Hypothalamus (tissue), 51 donors: ENCODE results near the gene UGT1A9.

Experiments
- DNase-seq, 51 donors: peaks; one replicate each; lab custom pipeline; 2025; lab: John Stamatoyannopoulos, UW

Gene UGT1A9

DNA sequence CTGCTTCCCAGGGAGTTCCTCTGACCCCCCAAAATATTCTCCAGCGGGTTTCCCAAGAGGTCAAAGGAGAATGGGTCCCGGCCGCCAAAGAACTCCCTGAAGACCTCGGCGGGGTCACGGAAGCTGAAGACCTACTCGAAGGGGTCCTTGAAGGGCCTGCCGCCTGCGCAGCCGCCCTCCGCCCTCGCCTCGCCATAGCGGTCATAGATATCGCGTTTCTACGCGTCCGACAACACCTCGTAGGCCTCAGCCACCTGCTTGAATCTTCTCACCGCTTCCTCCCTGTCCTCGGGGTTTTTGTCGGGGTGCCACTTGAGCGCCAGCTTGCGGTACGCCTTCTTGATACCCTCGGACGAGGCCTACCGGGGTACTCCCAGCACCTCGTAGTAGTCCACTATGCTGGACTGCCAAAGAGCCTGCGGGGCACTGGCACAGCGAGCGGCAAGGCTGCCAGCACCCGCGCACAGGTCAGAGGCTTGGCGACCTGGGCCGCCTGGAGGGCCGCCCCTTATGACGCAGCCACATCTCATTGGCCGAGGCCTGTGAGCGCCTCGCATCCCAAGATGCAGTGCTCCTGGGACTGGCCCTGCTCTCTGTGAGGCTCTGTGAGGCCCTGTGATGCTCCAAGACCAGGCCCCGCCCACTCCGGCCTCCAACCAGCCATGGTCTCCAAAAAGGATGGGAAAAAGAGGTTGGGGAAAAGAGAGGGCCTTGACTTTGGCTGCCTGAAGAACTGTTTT lies 83.3 kb downstream of the UGT1A9 start:
- no peak for DNase-seq

DNA sequence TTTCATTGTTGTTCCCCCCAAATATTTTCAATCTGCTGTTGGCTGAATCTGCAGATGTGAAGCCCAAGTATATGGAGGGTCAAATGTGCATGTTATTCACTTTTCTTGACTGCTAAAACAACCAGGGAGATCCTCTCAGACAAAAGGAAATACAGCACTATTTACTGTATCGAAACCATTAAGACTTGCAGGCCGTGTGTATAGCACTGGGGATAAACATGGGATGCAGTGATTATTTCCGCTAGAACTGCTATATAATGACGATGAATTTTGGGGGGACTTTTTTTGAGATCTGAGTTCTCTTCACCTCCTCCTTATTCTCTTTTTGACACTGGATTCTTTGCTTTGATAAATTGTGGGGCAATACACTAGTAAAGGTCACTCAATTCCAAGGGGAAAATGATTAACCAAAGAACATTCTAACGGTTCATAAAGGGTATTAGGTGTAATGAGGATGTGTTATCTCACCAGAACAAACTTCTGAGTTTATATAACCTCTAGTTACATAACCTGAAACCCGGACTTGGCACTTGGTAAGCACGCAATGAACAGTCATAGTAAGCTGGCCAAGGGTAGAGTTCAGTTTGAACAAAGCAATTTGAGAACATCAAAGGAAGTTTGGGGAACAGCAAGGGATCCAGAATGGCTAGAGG lies 84.9 kb downstream of the UGT1A9 start:
- DNase-seq: no peak

DNA sequence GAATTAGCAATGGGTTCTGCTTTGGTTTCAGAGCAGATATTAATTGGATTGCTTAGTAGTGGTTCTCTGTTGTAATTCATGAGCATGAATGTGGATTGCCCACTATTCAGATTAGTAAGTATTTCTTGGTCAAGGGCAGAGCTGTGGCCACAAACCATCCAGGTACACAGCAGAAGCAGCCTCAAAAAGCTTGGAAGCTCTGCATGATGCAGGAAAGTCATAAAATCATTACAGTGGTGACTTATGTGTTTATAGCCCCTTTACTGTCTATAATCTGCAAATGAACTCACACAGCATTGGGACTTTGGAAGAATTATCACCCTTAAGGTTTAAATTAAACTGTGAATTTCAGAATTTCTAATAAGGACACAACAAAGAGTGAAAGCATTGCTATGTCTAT lies 86.4 kb downstream of the UGT1A9 start:
- DNase-seq: no peak

GRCh38 chr2:233758849-233759248 lies 87.2 kb downstream of the UGT1A9 start:
- DNase-seq: no peak

GRCh38 chr2:233760043-233760442 lies 88.3 kb downstream of the UGT1A9 start, which contains the start of gene UGT1A1:
Gene UGT1A1, plus strand, starts transcription at chr2:233760270. Its CDS starts 18 bp downstream, at chr2:233760288.
- DNase-seq: no peak

DNA sequence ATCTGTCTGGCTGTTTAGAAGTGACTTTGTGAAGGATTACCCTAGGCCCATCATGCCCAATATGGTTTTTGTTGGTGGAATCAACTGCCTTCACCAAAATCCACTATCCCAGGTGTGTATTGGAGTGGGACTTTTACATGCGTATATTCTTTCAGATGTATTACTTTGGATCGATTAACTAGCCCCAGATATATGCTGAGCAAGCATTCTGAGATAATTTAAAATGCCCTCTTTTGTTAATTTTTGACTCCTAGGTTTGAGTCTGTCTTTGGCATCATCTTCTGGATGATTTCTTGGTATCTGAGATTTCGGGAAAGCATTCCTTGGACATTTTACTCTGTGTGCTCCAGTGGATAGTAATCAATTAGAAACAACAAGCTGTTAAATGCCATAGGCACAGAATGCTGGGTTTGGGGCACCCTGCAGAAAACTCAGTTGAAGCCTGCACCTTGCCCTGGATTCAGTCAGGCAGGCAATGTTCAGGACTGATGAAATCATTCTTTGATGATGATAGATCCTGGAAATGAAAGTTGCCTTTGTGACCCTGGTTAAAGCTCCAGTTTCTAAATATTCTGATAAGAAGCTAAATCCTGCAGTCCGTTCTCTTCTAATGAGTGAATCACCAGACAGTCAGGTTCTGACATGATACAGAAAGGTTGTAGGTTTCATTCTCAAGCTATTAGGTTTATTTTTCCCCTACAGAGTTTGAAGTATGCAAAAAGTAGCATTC lies 89.5 kb downstream of the UGT1A9 start:
- DNase-seq: no peak

DNA sequence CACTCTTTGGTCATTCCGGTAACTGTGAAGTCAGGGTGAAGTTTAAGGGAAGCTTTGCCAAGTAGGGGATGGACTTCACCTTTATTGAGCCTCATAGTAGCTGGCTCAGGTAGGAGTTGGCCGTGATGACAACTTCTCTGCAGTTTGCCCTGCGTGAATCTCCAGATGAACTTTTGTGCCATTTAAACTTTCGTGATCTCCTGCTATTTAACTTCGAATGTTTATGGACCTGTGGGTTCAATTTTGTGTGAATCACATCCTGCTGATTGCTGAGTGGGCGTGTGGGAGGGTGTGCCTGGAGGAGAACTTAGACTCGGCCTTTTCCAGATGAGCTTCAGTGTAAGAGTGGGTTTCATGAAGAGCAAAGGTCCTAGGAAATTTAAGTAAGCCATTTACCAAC lies 92.6 kb downstream of the UGT1A9 start:
- DNase-seq: no peak

DNA sequence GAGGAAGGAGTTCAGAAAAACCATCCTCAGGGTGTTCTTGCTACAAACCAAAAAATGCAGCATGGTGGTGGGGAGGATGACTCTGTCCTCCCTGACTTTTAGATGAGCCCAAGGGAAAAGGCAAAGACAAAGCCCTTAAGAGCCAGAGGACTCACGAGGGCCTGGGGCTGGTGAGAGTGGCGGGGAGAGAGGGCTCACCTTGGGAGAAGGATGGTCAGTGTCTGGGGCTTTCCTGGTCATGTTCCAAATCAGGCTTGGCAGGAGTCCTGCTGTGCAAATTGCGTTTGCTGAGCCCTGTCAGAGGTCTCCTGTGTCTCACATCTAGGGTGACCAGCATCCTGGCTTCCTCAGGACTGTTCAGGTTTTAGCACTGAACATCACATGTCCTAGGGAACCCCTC lies 93.1 kb downstream of the UGT1A9 start:
- DNase-seq: no peak

DNA sequence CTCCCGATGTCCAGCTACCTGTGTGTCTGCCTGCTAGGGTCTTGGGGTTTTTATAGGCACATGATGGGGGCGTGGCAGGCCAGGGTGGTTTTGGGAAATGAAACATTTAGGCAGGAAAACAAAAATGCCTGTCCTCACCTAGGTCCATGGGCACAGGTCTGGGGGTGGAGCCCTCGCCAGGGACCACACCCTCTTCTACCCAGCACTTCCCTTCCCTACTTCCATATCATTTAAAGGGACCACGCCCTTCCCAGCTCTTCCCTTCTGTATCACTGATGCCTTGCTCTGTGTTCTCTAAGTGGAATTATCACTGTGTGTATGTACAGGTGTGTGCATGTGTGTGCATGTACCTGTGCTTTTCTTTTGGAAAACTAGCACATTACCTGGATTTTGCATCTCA lies 94.7 kb downstream of the UGT1A9 start:
- DNase-seq: no peak

GRCh38 chr2:233768076-233768475 lies 96.4 kb downstream of the UGT1A9 start:
- DNase-seq: no peak

- no peak for DNase-seq
These were observed 97.6 kb downstream of the UGT1A9 start for GRCh38 chr2:233769260-233769659.

GRCh38 chr2:233772153-233772552 lies 100.5 kb downstream of the UGT1A9 start:
- no peak for DNase-seq

- no peak for DNase-seq
These were observed 100.9 kb downstream of the UGT1A9 start for GRCh38 chr2:233772583-233772982.

DNA sequence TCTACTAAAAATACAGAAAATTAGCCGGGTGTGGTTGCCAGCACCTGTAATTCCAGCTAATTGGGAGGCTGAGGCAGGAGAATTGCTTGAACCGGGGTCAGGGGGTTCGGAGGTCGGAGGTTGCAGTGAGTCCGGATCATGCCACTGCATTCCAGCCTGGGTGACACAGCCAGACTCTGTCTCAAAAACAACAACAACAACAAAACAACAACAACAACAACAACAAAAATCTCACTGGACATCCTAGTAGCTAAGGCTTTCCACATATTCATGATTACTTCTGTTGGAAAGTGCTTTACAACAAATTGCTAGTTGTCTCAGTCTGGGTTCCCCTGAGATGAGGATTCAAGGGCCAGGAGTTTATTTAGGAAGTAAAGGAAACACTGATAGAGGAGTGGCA lies 102.2 kb downstream of the UGT1A9 start:
- no peak for DNase-seq

DNA sequence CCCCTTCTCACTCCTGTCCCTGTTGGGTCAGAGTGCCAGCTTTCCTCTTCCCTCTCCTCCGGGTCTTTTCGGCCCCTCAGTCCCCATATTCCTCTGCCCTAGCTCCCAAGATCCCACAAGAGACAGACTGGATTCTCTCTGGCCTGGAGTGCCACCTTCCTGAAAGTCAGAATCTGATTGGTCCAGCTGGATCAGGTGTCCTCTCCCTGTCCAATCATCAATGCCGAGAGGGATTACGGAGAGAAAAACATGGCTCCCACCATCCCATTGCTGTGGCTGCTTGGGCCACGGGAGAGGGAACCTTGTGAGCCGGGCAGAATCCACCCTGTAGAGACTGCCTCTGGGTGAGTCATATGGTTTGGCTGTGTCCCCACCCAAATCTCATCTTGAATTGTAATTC lies 103.7 kb downstream of the UGT1A9 start:
- no peak for DNase-seq

DNA sequence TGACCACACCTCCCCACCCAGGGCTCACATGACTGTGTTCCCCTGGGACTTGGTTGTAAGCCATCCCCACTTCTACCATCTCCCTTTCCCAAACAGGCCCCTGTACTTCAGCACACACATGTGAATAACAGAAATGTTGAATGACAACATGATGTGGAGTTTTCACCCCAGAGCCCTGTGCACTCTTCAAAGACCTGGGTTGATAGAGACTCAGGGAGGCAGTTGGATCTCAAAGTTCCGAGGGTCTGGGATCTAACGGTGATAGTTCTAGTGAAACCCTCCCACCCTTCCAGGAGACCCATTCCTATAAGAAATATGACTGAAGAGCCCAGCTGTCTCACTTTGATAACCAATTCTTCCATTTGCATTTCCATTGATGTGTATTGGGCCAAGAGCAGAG lies 106.3 kb downstream of the UGT1A9 start, which contains the start of gene MROH2A:
Gene MROH2A, plus strand, starts transcription at position 301 of the 400 bp plus-strand sequence. CDS start 1,029 bp downstream, outside the sequence.
- DNase-seq: no peak

DNA sequence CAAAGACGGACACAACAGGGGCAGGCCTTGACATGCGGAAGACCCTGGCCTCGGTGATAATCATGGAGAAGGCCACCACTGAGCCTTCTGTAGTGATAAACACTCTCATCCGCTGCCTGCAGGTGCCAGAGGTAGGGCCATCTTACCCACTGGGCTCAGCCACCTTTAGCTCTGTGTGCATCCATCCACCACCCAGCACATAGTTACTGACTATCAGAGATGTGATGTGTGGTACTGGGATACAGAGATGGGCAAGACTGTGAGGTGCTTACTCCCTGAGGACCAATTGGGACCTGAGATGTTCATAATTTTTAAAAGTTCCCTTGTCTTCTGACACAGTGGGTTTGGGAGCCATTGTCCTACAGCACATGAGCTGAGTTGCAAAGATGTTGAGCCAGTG lies 108.0 kb downstream of the UGT1A9 start:
- DNase-seq: no peak

DNA sequence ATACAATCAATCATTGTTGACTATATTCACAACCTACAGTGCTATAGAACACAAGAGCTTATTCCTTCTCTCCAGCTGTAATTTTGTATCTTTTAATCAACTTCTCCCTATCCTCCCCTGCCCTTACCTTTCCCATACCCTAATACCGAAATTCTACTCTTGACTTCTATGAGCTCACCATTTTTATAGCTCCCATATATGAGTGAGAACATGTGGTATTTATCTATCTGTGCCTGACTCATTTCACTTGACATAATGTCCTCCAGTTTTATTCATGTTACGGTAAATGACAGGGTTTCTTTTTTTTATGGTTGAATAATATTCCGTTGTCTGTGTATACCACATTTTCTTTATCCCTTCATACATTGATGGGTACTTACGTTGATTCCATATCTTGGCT lies 109.1 kb downstream of the UGT1A9 start:
- no peak for DNase-seq

GRCh38 chr2:233789554-233789953 lies 117.9 kb downstream of the UGT1A9 start:
- DNase-seq: no peak

DNA sequence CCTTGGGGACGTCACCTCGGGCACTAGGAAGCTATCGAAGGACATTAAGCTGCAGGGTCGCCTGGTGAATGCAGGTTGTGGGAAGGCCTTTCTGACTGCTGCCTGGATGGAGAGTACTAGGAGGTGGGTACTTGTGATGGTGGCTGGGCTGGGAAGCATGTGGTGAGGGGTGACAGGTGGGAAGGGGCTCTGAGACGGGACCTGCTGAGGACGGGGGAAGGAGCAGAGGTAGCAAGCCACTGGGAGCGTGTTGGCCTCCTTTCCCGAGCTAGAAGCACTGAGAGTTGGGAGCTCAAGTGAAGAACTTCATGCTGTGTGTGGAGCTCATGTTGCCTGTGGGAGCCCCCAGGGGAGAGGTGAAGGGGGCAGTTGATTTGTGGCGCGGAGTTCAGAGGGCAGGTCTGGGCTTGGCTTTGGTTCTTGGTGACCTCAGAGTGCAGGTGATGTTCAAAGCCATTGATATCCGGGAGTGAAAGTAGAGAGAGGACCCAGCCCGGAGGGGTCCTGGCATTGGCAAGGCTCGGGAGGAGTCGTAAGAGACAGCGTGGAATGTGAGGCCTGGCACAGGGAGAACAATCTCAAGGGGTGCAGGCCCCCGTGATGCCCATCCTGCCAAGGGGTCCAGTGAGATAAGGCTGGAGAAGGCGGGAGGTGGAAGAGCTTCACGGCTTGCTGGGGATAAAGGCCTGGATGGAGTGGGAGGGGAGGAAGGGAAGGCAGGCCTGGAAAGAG lies 119.6 kb downstream of the UGT1A9 start:
- no peak for DNase-seq

GRCh38 chr2:233791883-233792329 lies 120.2 kb downstream of the UGT1A9 start:
- no peak for DNase-seq
